Measurements from ENCODE around the gene RASAL1.

DNA sequence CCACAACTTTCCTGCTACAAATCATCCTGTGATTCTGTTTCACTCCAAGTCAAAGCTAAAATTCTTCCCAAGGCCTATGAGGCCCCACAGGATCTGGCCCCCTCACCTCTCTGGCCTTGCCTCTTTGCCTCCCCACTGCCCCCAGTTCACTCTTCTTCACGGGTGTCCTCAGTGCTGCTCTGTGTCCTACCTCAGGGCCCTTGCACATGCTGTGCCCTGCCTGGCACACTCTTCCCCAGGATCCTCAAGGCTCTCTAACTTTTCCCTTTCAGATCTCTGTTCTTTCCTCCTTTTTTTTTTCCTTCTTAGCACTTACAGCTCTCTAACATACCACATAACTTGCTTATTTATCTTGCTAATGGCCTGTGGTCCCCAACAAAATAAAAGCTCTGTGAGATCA, 29.2 kb downstream of the RASAL1 start:
- no peak for TF ChIP-seq TAF1 (IDR thresholded peaks at IDR 0.05; ENCODE audit: borderline replicate concordance, low read depth, low read length)
- no peak for TF ChIP-seq POLR2A (IDR thresholded peaks at IDR 0.05; ENCODE audit: low read depth, low read length)
- no peak for TF ChIP-seq POLR2AphosphoS5 (IDR thresholded peaks at IDR 0.05; ENCODE audit: low read depth, low read length)
